ENCODE measurements around the gene RING1.
"Not testable (repeated sequence)": the region's sequence is repeated elsewhere in the genome, so short reads cannot be mapped to it uniquely, and the experiment has no call there.

Gene RING1

DNA sequence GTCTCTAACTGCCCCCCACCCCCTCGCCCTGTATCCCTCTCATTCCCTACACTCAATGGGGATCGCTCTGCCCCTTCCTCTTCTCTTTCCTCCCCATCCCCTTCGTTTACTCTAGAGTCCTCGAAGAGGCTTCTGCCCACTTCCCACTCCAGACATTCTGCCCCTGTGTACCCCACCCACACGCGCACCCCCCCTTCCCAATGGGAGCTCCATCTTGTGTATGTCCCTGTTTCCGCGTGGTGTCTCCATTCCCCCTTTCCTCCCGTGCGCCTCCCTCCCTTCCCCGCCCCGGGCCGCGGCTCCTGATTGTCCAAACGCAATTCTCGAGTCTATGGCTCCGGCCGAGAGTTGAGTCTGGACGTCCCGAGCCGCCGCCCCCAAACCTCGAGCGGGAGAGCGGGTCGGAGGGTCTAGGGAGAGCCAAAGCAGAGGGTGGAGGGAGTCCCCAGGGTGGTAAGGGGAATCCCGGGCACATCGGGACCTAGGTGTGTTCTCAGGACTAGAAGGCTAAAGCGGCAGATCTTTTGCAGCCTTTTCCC is 679 bp upstream of the RING1 start:
- DNase-seq, result peak; percentile 13

DNA sequence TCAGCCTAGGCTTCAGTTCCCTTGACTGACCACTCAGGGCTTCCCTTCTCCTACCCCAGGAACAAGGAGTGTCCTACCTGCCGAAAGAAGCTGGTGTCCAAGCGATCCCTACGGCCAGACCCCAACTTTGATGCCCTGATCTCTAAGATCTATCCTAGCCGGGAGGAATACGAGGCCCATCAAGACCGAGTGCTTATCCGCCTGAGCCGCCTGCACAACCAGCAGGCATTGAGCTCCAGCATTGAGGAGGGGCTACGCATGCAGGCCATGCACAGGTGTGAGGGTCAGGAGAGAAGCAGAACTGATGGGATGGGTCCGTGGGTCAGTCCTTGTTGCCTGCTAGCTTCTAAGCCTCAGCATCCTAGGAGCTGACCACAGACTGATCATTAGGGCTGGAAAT is 1.6 kb downstream of the RING1 start:
- no peak for DNase-seq

DNA sequence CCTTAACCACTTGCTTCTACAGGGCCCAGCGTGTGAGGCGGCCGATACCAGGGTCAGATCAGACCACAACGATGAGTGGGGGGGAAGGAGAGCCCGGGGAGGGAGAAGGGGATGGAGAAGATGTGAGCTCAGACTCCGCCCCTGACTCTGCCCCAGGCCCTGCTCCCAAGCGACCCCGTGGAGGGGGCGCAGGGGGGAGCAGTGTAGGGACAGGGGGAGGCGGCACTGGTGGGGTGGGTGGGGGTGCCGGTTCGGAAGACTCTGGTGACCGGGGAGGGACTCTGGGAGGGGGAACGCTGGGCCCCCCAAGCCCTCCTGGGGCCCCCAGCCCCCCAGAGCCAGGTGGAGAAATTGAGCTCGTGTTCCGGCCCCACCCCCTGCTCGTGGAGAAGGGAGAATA is 2.8 kb downstream of the RING1 start:
- DNase-seq, result no peak

DNA sequence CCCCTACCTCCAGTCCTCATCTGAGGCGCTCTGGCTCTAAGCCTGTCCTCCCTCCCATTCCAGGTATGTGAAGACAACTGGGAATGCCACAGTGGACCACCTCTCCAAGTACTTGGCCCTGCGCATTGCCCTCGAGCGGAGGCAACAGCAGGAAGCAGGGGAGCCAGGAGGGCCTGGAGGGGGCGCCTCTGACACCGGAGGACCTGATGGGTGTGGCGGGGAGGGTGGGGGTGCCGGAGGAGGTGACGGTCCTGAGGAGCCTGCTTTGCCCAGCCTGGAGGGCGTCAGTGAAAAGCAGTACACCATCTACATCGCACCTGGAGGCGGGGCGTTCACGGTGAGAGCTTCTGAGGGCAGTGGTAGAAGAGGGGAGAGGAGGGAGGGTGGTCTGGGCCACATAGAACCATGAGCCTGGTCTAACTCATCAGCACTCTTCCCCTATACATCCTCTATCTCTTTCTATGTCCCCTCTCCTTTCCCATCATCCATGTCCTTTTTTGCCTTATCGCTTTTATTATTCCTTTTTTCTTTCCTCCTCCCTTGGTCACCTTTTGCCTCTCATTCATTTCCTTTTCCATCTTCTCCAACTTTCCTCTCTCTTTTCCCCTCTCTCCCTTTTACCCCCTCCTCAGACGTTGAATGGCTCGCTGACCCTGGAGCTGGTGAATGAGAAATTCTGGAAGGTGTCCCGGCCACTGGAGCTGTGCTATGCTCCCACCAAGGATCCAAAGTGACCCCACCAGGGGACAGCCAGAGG is 3.5 kb downstream of the RING1 start:
- no peak for DNase-seq

DNA sequence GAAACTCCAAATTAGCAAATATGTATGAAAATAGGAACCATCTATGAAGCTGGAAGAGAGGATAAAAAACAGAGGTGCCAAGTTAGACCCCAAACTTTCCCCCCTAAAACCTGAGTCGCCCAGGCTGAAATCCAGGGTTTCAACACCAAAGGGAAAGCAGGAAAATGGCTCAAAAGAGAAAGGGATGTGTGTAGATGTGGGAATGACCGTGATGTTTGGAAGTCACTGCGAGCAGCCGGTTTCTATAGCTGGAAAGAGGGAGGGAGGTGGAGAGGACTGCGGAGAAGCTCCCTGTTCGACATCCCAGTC is 4.5 kb downstream of the RING1 start:
- no peak for DNase-seq

DNA sequence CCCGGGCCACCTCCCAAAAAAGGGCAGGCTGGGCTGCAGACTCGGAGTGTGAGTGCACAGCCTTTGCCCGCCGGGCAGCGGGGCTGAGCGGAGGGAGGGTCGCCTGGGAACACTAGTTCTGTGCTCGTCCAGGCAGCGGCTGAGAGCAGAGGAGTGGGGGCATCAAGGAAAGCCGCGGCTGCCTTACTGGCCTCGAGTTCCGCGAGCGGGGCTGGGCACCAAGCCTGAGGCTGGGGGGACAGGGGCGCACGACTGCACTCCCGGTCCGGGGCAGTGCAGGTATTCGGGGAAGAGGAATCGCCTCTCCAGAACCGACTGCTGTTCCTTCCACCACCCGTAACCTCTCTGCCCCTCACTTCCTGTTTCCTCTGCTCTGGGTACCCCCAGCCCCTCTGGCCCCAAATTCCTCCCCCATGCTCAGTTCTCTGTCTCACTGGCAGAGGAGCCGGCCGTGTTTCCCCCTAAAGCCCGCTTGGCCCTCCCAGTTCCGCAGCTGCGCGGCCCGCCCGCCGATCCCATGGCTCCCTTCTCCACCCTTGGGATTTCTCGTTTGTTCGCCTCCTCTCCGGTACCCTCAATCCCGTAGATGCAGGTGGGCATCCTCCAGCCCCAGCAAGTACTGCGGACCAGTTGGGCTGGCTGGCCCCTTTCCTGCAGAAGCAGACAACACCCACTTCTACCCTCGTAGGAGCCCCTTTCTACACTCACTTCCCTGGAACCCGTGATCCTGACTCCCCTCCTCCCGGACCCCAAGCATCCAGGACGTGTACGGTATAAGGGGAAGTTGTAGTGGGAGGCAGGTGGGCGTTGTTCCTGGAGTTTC is 5.1 kb downstream of the RING1 start:
- no peak for DNase-seq

DNA sequence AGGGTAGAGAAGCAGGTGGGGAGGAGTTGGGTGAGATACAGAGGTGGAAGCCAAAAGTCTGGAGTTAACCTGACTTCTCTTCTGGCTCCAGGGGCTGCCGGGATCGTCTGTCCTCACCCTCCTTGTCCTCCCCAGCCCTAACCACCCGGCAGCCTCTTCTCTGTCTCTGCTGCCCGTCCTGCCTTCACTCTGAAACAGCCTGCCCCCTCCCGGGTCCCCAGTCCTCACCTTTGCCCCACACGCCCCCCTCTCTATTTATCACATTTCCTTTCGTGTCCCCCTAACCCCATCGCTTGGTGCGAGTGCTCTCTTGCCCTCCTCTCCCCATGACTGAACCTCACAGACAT is 5.7 kb downstream of the RING1 start:
- DNase-seq, result no peak

DNA sequence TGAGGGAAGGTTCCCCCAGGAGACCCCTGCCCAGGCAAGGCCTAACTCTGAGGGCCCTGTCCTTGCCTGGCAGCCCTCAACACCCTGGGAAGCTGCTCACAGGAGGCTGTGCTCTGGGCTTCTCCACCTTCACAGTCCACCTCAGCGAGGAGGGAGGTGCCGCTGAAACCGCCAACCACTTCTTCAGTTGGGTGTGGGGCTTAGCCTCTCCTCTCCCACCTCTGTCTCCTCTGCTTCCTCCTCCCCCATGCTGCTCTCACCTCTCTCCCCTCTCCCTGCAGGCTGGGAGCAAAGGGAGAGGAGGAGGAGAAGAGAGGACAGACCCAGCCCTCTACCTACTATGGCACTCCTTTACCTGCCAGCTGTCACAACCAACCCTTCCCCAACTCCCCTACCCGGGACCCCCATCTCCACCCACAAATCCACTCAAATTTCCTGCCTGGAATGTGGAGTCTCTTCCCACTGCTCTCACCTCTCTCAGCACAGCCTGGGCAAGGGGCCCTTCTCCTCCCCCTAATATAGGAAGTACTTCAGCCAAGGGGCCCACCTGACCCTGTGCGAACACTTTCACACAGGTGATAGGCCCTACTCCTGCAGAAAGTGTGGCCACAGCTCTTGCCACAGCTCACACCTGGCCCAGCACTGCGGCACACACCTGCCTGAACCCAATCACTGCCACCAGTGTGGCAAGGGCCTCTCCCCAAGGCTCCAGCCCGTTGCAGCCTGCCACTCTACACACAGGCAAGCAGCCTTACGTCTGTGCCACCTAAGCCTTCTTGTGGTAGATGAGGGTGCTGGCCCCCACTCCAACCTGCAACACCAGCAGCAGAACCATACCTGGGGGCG is 7.2 kb downstream of the RING1 start:
- DNase-seq, result no peak

DNA sequence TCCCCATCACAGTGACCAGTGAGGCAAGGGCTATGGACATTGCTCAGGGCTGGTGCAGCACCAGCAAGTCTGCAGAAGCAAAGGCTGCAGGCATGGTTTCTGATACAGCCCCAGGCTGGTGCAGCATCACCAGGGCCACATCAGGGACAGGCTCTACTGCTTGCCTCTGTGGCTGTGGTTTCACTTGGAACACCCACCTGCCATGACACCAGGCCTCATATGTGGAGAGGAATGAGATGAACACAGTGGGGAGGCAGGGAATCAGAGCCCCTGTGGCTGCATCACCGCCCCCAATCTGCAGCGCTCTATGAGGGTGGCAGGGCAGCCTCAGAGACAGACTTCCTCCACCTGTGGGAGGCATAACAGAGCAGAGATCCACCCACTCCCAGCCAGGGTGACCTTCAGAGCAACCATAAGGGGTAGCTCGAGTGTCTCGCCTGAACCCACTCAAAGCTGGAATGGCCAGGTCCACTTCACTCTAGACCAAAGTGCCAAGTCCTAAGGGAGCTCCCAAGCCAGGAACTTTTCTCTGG is 7.9 kb downstream of the RING1 start:
- no peak for DNase-seq

DNA sequence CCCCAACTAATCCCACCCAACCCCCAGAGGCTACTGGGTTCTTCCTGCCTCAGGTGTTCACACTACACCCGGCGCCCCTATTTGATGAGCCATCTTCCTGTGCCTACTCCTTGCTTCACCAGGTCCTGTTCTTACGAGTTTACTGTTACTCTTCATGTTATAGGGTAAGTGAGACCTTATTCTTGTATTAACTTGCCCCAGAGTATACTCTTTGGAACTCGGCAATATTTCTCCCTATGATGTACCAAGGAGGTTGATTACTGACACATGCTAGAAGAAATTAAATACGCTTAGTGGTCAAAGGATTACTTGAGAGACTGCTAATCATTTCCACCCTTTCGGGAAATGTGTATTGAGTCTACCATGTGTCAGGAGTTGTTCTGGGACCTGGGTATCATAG is 8.9 kb downstream of the RING1 start:
- no peak for DNase-seq

DNA sequence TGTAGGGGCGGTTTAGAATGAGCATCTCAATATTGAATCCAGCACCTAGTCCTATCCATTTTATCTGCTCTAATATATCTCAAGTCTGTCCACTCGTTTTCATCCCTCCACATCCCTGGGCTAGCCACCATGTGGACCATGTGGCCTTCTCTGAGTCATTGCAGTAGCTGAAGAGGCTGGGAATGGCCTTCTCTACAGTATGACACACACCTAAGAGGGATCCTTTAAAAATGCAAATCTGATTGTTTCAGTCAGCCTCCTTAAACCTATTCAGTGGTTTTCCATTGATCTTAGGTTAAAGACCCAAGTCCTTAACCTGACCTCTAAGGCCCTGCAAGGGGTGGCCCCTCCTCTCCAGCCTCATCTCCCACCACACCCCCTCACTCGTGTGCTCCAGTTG is 9.4 kb downstream of the RING1 start:
- no peak for DNase-seq

DNA sequence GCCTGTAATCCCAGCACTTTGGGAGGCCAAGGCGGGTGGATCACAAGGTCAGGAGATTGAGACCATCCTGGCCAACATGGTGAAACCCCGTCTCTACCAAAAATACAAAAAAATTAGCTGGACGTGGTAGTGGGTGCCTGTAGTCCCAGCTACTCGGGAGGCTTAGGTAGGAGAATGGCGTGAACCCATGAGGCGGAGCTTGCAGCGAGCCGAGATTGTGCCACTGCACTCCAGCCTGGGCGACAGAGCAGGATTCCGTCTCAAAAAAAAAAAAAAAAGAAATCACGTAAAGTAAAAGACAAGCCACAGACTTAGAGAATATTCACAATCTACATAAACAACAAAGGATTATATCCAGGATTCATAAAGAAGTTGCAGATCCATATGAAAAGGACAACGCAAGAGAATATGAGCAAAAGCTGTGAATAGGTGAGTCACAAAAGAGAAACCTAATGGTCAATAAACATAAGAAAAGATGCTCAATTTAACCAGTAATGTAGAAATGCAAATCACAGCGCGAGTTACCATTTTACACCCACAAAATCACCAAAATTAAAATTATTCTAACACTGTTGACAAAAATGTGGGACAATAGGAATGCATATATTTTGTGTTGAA is 18.3 kb downstream of the RING1 start:
- not testable (repeated sequence) for DNase-seq

DNA sequence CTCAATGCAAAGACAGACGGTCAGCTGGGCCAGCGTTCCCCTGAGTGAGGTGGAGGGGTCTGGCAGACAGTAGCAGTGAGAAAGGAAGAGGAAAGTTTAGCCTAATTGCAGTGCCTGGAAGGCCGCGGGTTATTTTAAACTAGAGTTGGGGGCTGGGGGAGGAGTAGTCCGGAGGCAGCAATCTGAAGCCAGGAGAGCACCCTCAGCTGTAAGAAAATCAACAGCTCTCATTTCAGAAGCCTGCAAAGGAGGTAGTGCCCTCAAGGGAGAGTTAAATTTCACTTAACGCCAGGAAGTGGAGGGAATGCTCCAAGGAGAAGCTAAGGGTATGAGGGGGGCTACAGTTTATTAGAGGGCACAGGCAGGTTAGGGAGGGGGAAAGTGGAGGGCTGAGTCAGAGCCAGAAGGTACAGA is 26.9 kb downstream of the RING1 start:
- no peak for DNase-seq

DNA sequence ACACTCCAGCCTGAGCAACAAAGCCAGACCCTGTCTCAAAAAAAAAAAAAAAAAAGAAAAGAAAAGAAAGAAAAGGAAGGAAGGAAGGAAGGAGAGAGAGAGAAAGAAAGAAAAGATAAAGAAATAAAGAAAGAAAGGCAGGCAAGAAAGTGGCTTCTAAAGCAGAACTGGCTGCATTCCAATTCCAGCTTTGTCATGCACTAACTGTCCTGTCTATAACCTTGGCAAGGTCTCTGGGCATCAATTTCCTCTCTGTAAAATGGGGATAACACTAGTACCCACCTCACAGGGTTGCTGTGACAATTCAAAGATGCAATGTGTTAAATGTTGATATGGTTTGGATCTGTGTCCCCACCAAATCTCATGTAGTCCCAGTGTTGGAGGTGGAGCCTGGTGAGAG is 28.0 kb downstream of the RING1 start:
- no peak for DNase-seq

DNA sequence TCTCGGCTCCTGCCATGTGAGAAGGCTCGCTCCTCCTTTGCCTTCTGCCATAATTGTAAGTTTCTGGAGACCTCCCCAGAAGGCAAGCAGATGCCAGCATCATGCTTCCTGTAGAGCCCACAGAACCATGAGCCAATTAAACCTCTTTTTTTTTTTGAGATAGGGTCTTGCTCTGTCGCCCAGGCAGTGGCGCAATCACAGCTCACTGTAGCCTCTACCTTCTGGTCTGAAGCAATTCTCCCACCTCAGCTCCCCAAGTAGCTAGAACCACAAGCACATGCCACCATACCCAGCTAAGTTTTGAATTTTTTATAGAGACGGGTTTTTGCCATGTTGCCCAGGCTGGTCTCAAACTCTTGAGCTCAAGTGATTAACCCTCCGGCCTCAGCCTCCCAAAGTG is 28.6 kb downstream of the RING1 start:
- DNase-seq, result no peak

DNA sequence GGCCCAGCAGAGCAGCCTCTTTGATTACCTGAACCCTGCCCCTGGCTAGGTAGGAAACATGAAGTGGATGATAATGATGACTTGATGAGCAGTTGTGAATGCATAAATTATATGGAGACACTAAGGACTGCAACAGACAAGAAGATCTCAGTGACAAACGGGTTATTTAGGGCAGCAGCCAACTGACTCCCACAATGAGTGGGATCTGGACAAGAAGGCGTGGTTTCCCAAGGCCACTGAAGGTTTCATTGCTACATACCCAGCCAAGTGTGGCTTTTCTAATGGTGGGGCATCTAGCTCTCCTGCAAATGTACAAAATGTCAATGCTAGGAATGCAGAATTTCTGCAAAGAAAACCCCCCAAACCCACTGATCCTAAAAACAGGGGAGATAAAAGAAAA is 29.4 kb downstream of the RING1 start:
- no peak for DNase-seq

DNA sequence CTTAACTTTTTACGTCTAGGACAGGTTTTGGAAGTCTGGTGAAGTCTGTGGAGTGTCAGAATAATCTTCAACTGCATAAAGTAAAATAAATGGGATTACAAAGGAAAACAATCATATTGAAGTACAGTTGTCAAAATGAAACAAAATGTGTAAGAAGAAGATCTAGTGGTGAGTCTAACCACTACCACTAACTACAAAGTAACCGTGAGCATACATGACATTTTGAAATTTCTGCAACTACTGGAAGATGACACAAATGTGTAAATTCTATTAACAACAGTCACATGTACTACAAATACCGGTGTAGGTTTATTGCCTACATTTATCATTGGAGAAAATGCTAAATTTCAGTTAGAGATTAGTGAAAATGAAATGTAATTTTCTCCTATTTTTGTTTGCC is 33.7 kb downstream of the RING1 start:
- no peak for DNase-seq

DNA sequence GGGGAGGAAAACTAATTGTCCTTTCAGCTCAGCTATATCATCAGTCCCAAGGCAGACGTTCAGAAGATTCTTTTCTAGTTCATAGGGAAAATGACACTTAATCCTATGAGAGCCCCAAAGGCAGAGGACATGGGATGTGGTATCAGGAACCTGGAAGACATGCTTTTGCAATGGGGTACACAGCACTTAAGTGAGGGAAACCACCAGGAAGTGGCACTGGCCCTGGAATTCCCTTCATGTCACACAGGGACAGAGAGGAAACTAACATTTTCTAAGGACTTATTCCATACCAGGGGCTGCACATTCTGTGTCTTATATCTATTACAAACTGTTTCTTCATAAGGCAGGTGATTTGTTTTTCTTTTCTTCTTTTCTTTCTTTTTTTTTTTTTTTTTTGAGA is 35.2 kb downstream of the RING1 start:
- DNase-seq, result no peak

DNA sequence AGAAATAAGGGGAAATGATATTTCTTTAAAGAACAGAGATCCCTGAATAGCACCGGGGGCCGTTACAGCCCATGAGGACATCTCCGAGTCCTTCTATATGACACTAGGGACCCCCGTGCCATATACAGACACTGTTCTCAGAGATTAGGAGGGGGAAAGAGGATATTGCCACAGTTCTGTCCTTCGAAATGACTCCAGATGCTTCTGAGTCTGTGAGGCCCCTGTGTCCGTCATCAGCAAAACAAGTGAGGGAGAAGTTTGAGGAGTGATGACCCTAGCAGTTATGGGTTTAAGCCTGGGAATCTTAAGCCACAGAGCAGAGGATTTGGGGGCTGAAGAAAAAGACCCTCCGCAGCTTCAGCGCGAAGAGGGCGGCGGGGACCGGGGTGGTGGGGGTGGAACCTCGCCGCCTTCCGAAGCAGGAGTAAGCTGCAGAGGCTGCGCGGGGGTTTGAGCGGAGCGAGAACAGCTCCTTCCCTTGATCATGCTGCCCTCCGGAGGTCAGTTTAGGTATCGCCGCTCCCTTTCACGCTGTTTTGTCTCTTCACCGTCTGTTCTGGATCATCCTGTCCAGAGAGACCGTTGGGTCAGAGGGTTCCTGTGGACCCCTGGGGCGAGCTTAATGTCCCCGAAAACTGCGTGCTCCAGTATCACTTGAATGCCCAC is 39.8 kb downstream of the RING1 start:
- peak; percentile 93 for DNase-seq

DNA sequence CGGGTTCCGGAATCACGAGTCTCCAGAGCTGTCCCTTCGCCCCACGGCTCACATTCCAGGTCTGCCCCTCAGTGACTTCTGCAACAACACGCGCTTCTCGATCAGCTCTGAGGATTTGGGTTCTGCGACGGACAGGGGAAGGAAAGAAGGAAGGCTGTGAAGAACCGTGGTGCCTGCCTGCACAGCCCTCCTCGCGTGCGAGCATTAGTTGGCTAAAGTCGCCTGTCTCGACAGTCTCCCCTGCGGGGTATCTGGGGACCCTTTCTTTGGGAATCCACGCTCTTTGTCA is 40.3 kb downstream of the RING1 start:
- DNase-seq, result no peak

DNA sequence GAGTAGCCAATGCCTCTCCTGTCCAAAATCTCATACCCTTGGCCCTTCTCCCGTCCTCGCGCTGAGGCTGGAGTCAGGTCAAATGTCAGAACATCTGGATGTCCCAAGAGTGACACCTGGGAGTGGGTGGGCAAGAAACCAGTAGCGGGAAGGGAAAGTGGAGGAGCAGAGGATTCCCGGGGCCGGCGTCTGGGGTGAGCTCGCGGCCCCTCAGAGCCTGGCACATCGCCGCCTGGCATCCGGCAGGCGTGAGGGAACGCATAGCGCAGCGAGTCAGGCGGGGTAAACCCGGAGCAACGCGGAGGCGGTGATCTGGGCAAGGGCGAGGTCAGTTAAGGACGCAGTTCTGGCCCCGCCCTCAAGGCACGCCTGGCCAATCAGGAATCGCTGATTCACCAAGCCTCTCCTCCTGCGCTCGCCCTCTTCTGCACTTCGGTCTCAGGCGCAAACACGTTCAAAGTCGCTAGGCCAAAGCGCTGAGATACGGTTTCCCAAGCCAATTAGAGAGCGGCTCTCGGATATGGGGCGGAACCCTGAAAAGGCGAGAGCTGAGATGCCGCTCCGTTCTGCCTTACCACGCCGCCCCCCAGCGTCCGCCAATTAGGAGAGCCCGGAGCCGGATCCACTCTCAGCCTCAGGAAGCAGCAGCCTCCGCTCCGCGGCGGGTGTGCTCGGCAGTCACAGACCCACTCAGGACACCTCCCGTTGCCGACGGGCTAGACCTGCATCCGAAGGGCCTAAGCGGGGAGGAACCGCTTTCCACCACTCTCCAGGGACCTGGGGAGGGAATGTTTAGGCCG is 40.8 kb downstream of the RING1 start:
- DNase-seq, result peak; percentile 98
